ENCODE measurements around the gene GLB1L3.

The GLB1L3 gene

GRCh38 chr11:134361661-134362060, 85.5 kb downstream of the GLB1L3 start:
- no peak for TF ChIP-seq CTCF (IDR thresholded peaks at IDR 0.05)

GRCh38 chr11:134362192-134362901, 86.2 kb downstream of the GLB1L3 start:
- no peak for TF ChIP-seq CTCF (IDR thresholded peaks at IDR 0.05)

GRCh38 chr11:134363161-134363560, 87.0 kb downstream of the GLB1L3 start:
- no peak for TF ChIP-seq CTCF (IDR thresholded peaks at IDR 0.05)

- no peak for TF ChIP-seq CTCF (IDR thresholded peaks at IDR 0.05)
Measured at GRCh38 chr11:134363592-134363991, 87.4 kb downstream of the GLB1L3 start.

- TF ChIP-seq CTCF (IDR thresholded peaks at IDR 0.05), result no peak
Measured at GRCh38 chr11:134364261-134364660, 88.1 kb downstream of the GLB1L3 start.

- TF ChIP-seq CTCF (IDR thresholded peaks at IDR 0.05), result no peak
Measured at GRCh38 chr11:134365011-134365925, 89.1 kb downstream of the GLB1L3 start.

GRCh38 chr11:134366254-134366653, 90.1 kb downstream of the GLB1L3 start:
- no peak for TF ChIP-seq CTCF (IDR thresholded peaks at IDR 0.05)

All from LNCAP (cell line).